ENCODE results near the gene GJC1.

DNA sequence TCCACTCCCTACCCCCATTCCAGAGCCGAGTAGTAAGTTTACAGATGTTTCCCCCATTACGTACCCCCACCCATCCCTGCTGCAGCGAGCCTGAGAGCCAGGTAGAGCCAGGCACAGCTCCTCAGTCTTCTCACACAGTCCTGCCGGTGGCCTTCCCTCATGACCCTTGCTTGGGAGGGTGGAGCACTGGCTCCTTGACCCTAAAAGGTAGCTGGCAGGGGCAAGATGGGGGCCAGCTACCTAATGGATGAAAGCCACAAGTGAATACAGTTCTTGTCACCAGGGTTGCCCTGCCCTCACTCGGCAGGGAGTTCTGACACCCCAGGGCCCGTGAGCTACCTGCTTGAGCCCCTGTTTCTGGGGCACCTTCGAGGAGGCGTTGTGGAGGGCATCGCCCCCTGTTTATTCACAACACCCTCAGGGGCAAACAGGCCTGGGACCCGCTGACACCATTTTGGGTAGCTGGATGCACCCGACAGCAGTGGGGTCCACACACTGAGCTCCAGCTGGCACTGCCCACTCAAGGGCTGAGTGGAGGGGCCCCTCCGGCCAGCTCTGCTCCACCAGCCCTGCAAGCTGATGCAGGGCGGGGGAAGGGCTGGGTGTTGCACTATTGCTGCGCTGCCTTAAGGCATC lies 49.1 kb downstream of the GJC1 start:
- TF ChIP-seq CTCF (conservative IDR thresholded peaks at IDR 0.05 in 1 of 2, IDR thresholded peaks at IDR 0.05 in 1 of 2; ENCODE audit: extremely low read depth in 1 of 2, insufficient read depth in 1 of 2, low read depth in 1 of 2, low read length in 2 of 2) (no peak), EZH2 (IDR thresholded peaks at IDR 0.05; ENCODE audit: borderline replicate concordance, low read length) (no peak)
